Activated T-cell treated with anti-CD3 and anti-CD28 coated beads, Interleukin-2, amount 50 U/mL, for 24 hours (primary cell): ENCODE measurements around the gene PDSS2.
"Not testable (repeated sequence)": the region's sequence is repeated elsewhere in the genome, so short reads cannot be mapped to it uniquely, and the experiment has no call there.

Experiments used
- DNase-seq: peaks from one replicate; pipeline ENCODE4 v3.0.0-alpha.2; 2020
- H3K27ac Mint-ChIP-seq: 2 replicates; pipeline ENCODE4 v1.8.0; 2020; ENCODE audit warnings: mild to moderate bottlenecking, mixed read lengths
- H3K27me3 Mint-ChIP-seq: 2 replicates; pipeline ENCODE4 v1.8.0; 2020; ENCODE audit warnings: mixed read lengths
- H3K36me3 Mint-ChIP-seq: 2 replicates; pipeline ENCODE4 v1.8.0; 2020; ENCODE audit warnings: low read depth, mixed read lengths
- H3K4me1 Mint-ChIP-seq: 2 replicates; pipeline ENCODE4 v1.8.0; 2020; ENCODE audit warnings: low read depth, mixed read lengths
- H3K4me3 Mint-ChIP-seq: 2 replicates; pipeline ENCODE4 v1.8.0; 2020; ENCODE audit warnings: mild to moderate bottlenecking, moderate library complexity, mixed read lengths
- H3K9me3 Mint-ChIP-seq: 2 replicates; pipeline ENCODE4 v1.8.0; 2020; ENCODE audit warnings: mixed read lengths

The PDSS2 gene

DNA sequence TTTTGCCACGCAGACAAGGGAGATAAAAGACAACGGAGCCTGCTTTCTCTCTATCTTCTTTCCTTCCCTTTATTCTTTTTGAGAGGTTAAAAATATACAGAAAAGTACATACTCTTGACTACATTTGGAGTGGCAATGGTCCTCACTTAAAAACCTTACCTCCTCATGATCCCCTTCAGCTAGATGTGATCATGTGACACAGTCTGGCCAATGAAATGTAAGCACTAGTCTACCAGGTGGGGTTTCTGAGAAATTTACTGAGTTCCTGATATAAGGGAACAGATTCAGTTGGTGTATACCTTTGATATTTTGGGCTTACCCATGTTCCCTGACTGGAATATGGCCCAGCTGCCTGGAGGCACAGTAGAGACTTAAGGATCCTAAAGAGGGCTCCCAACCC lies 178.6 kb downstream of the PDSS2 start:
- Mint-ChIP-seq H3K4me3 (no peak overlapping the region), H3K4me1 (peaks cover 1% of the 10 kb centered on the region), H3K27ac (no peak overlapping the region), H3K27me3 (no peaks in the 10 kb centered on the region), H3K9me3 (no peaks in the 10 kb centered on the region), H3K36me3 (no peaks in the 10 kb centered on the region)
- DNase-seq, result no peak

DNA sequence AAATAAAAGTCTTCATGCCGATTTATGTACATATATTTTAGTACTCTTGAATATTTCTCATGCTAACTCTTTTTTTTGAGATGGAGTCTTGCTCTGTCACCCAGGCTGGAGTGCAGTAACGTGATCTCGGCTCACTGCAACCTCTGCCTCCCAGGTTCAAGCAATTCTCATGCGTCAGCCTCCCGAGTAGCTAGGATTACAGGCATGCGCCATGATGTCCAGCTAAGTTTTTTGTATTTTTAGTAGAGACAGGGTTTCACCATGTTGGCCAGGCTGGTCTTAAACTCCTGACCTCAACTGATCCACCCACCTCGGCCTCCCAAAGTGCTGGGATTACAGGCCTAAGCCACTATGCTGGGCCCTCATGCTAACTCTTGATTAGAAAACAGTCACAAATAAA lies 179.4 kb downstream of the PDSS2 start:
- H3K27ac Mint-ChIP-seq, DNase-seq, H3K27me3 Mint-ChIP-seq, H3K9me3 Mint-ChIP-seq, H3K4me1 Mint-ChIP-seq, H3K36me3 Mint-ChIP-seq, H3K4me3 Mint-ChIP-seq: not testable (repeated sequence)

- no peak for DNase-seq
- Mint-ChIP-seq H3K4me3 (no peak overlapping the region), H3K4me1 (peaks cover 3% of the 10 kb centered on the region), H3K36me3 (peaks cover 20% of the 10 kb centered on the region), H3K9me3 (no peaks in the 10 kb centered on the region), H3K27me3 (no peaks in the 10 kb centered on the region), H3K27ac (no peak overlapping the region)
Observed at GRCh38 chr6:107275330-107275865, 184.0 kb downstream of the PDSS2 start.

- H3K36me3 Mint-ChIP-seq, result peaks cover 20% of the 10 kb centered on the region
- no peaks in the 10 kb centered on the region for H3K9me3 Mint-ChIP-seq
- no peak overlapping the region for H3K27ac Mint-ChIP-seq
- H3K4me3 Mint-ChIP-seq, result no peak overlapping the region
- DNase-seq, result no peak
- peaks cover 3% of the 10 kb centered on the region for H3K4me1 Mint-ChIP-seq
- no peaks in the 10 kb centered on the region for H3K27me3 Mint-ChIP-seq
Observed at GRCh38 chr6:107274288-107274687, 185.1 kb downstream of the PDSS2 start.

DNA sequence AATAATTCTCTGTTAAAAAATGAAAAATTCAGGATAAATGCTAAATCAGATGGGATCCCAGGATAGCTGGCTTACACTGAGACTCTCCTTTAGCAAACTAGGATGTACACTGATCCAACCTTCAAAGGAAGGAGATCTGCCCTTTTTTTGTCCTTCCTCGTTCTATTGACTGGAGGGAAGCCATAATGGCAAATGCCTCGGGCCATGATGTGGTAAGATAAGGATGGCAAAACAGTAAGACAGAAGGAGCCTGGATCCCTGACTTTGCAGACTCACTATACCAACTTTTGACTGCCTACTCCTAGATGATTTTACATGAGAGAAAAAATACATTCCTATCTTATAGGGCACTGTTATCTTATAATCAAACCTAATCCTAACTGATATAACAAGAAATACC lies 187.1 kb downstream of the PDSS2 start:
- Mint-ChIP-seq H3K36me3 (peaks cover 20% of the 10 kb centered on the region), H3K4me1 (peaks cover 2% of the 10 kb centered on the region), H3K27ac (no peak overlapping the region), H3K4me3 (no peak overlapping the region), H3K9me3 (no peaks in the 10 kb centered on the region), H3K27me3 (no peaks in the 10 kb centered on the region)
- DNase-seq, result no peak

- no peak overlapping the region for H3K4me3 Mint-ChIP-seq
- peaks cover 20% of the 10 kb centered on the region for H3K36me3 Mint-ChIP-seq
- DNase-seq, result no peak
- no peak overlapping the region for H3K27ac Mint-ChIP-seq
- H3K9me3 Mint-ChIP-seq, result no peaks in the 10 kb centered on the region
- H3K4me1 Mint-ChIP-seq, result peaks cover 4% of the 10 kb centered on the region
- no peaks in the 10 kb centered on the region for H3K27me3 Mint-ChIP-seq
Observed at GRCh38 chr6:107271208-107271790, 188.1 kb downstream of the PDSS2 start.

DNA sequence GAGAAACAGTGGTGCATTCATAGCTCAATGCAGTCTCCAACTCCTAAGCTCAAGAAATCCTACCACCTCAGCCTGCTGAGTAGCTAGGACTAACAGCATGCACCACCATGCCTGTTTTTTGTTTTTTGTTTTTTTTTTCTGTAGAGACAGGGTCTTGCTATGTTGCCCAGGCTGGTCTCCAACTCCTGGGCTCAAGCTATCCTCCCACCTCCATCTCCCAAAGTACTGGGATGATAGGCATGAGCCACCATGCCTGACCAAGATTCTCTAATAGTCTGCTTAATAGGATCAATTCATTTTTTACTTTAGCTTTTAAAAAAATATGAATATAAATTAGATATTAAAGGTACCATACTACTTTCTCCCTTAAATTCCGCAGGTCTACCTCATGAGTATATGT lies 191.7 kb downstream of the PDSS2 start:
- Mint-ChIP-seq H3K27me3 (no peaks in the 10 kb centered on the region), H3K4me3 (no peak overlapping the region), H3K4me1 (peaks cover 3% of the 10 kb centered on the region), H3K36me3 (peaks cover 11% of the 10 kb centered on the region), H3K9me3 (no peaks in the 10 kb centered on the region), H3K27ac (no peak overlapping the region)
- DNase-seq, result no peak

DNA sequence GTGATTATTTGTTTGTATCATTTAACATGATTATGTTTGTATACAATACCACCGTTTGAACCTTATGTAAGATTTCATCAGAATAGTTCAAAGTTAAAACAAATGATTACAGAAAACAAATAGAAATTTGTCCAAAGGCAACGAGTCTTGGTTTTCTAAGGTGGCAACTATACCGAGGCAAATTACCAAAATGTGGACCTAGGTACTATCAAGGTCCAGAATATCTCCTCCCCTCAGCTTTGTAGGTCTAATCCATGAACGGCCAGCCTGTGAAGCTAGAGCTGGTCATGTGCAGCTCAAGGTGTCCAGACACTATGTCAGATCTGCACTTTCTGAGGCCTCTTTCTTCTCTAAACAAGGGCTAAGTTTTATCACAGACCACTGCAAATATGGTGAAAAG lies 192.4 kb downstream of the PDSS2 start:
- no peak for DNase-seq
- H3K4me3 Mint-ChIP-seq, result no peak overlapping the region
- H3K9me3 Mint-ChIP-seq, result no peaks in the 10 kb centered on the region
- peaks cover 7% of the 10 kb centered on the region for H3K36me3 Mint-ChIP-seq
- no peak overlapping the region for H3K27ac Mint-ChIP-seq
- peaks cover 3% of the 10 kb centered on the region for H3K4me1 Mint-ChIP-seq
- H3K27me3 Mint-ChIP-seq, result no peaks in the 10 kb centered on the region

DNA sequence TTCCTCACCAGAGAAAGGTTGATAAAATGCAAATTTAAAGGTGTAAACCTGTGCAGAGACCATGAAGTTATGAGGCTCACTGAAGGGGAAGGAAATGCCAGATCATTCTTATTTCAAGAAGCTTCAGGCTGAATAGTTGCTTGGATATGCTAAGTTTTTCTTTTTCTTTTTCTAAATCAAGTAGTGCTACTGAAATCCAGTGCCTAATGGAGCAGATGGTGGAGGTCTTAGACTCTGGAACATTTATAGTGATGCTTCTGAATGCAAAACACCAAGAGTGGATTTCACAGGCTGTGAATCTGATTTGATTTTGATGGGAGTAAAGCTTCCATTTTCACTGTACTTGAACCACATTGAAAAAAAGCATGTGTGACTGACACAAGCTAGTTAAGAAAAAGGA lies 192.8 kb downstream of the PDSS2 start:
- Mint-ChIP-seq H3K27me3 (no peaks in the 10 kb centered on the region), H3K4me3 (no peak overlapping the region), H3K4me1 (peaks cover 3% of the 10 kb centered on the region), H3K9me3 (no peaks in the 10 kb centered on the region), H3K27ac (no peak overlapping the region), H3K36me3 (peaks cover 7% of the 10 kb centered on the region)
- DNase-seq, result no peak

- DNase-seq, result no peak
- no peak overlapping the region for H3K4me3 Mint-ChIP-seq
- no peaks in the 10 kb centered on the region for H3K27me3 Mint-ChIP-seq
- peaks cover 3% of the 10 kb centered on the region for H3K4me1 Mint-ChIP-seq
- H3K36me3 Mint-ChIP-seq, result peaks cover 3% of the 10 kb centered on the region
- no peak overlapping the region for H3K27ac Mint-ChIP-seq
- H3K9me3 Mint-ChIP-seq, result no peaks in the 10 kb centered on the region
Observed at GRCh38 chr6:107264357-107264840, 195.0 kb downstream of the PDSS2 start.

DNA sequence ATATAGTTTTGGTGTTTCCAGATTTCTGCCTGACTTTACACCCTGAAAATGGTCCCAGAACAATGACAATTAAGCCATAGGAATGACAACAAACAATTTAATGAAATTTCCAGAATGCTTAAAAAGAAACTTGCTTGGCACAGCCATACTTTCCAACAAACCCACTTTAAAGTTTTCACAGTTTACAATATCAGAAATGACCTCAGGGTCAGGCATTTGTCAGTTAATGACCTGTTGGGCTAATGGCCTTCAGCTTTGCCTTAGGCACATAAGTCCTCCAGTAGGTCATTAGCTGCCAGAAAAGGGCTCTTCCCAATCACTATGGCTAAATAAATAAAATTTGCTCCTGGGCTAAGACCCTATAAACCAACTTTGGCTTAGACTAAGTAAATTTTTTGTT lies 199.4 kb downstream of the PDSS2 start:
- Mint-ChIP-seq H3K36me3 (peaks cover 3% of the 10 kb centered on the region), H3K27me3 (no peaks in the 10 kb centered on the region), H3K4me3 (no peak overlapping the region), H3K4me1 (no peaks in the 10 kb centered on the region), H3K27ac (no peak overlapping the region), H3K9me3 (no peaks in the 10 kb centered on the region)
- DNase-seq, result no peak

- peaks cover 12% of the 10 kb centered on the region for H3K36me3 Mint-ChIP-seq
- DNase-seq, result no peak
- no peaks in the 10 kb centered on the region for H3K27me3 Mint-ChIP-seq
- H3K4me3 Mint-ChIP-seq, result no peak overlapping the region
- H3K4me1 Mint-ChIP-seq, result no peaks in the 10 kb centered on the region
- no peaks in the 10 kb centered on the region for H3K9me3 Mint-ChIP-seq
- H3K27ac Mint-ChIP-seq, result no peak overlapping the region
Observed at GRCh38 chr6:107248147-107248546, 211.2 kb downstream of the PDSS2 start.

DNA sequence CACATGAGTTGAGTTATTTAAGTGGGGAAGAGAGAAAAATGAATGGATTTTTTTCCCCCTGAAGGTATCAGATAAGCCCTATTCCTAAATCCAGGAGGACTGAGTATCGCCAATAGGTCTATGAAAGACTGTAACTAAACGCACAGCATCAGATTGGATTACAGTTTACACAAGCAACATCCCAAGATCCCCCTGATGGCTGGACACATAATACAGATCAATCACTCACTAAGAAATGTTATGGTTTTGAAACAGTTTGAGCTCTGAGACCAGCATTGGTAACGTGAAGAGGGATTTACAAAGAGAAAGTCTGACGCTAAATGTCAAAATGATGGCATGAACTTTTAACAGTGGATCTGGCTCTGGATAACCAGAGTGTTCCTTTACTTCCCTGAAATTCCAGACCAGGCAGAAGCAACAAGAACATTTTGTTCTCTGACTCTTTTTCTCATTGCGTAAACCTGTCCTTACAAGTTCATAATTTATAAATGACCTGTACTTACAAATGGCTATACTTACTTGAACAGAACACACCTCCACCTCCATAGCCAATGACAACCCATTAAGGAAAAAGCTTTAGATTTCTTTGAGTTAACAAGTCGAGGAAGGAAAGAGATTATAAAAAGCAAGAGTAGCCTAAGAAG lies 212.3 kb downstream of the PDSS2 start:
- Mint-ChIP-seq H3K27me3 (no peaks in the 10 kb centered on the region), H3K9me3 (no peaks in the 10 kb centered on the region), H3K36me3 (peaks cover 12% of the 10 kb centered on the region), H3K4me1 (no peaks in the 10 kb centered on the region), H3K4me3 (no peak overlapping the region), H3K27ac (no peak overlapping the region)
- DNase-seq, result no peak

DNA sequence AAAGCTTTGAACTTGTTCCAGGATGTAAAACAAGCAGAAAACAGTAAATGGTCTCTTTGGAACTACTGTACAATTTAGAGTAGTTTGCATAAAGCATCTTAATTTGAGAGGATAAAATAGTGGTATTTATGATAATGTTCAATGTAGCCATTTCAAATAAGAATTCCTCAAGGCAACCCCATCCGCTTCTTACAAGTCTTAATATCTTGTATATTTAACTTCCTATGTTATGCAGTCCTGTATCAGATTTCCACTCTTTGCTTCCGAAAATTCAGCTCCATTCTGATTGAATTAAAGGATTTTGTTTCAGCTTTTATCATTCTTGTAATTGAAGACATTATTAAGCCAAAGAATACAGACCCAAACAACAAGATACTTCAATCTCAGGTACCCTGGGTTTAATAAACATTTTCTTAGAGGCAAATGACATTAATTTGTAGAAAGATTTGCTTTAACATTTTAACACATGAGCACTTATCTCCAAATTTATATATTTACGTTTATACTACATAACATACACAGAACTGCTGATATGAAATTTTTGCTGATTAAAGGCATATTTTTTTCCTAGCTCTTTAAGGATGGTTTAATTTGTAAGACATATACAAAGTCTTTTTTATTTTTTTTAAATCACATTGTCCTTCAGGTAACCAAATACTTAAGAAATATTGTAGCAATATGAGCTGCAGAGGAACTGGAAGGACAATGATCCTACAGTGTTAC lies 213.0 kb downstream of the PDSS2 start:
- no peak overlapping the region for H3K4me3 Mint-ChIP-seq
- no peaks in the 10 kb centered on the region for H3K4me1 Mint-ChIP-seq
- no peak overlapping the region for H3K27ac Mint-ChIP-seq
- no peak for DNase-seq
- H3K27me3 Mint-ChIP-seq, result no peaks in the 10 kb centered on the region
- peaks cover 18% of the 10 kb centered on the region for H3K36me3 Mint-ChIP-seq
- no peaks in the 10 kb centered on the region for H3K9me3 Mint-ChIP-seq
